ENCODE measurements around the gene PET117. TPM values are rescaled to one million over a fixed set of nuclear protein-coding genes. Genes with fewer than 3 reads are reported as not detected.
"Not testable (repeated sequence)": the region's sequence is repeated elsewhere in the genome, so short reads cannot be mapped to it uniquely, and the experiment has no call there.

The PET117 gene
- total and polyA plus RNA-seq, 2 donors (not counting 3 experiments of a cell fraction or from before 2014, with no cell fraction given) = 4.6 to 11.4 TPM

GRCh38 chr20:18108326-18108725, 29.3 kb upstream of the PET117 start:
- BruUV-seq (replicated peaks) = no TSS peak
- ChIA-PET CTCF (no interaction called here), POLR2A (no interaction called here)
- Histone ChIP-seq H3K27ac (ENCODE audit: insufficient read depth, low read depth, low read length) (no peak overlapping the region), H3K4me2 (ENCODE audit: insufficient read depth, low read length) (no peak overlapping the region), H2AFZ (ENCODE audit: low read depth, low read length) (no peak overlapping the region), H3K9ac (replicated peaks; ENCODE audit: extremely low read depth, insufficient read depth, low read length) (no peak overlapping the region), H3K9me1 (replicated peaks; ENCODE audit: control insufficient read depth, extremely low read depth, insufficient read depth, low read length) (no peaks in the 10 kb centered on the region), H4K20me1 (replicated peaks; ENCODE audit: control insufficient read depth, extremely low read depth, insufficient read depth, low read length) (no peaks in the 10 kb centered on the region), H3K4me3 (replicated peaks in 1 of 3; ENCODE audit: insufficient read depth in 1 of 3, low read depth in 1 of 3, low read length in 3 of 3) (no peak overlapping the region), H3K79me2 (ENCODE audit: control insufficient read depth, insufficient read depth, low read length) (no peaks in the 10 kb centered on the region), H3K36me3 (ENCODE audit: control insufficient read depth in 2 of 2, extremely low read depth in 1 of 2, insufficient read depth in 2 of 2, low read length in 2 of 2) (no peaks in the 10 kb centered on the region), H3K9me3 (replicated peaks; ENCODE audit: control insufficient read depth, insufficient read depth, low read length) (no peaks in the 10 kb centered on the region), H3K27me3 (ENCODE audit: control insufficient read depth in 2 of 2, insufficient read depth in 2 of 2, low read length in 2 of 2) (no peaks in the 10 kb centered on the region), H3K4me1 (ENCODE audit: control insufficient read depth, extremely low read depth, insufficient read depth, low read length) (no peaks in the 10 kb centered on the region)
- dilution Hi-C loops (cut with MboI; ENCODE audit: extremely low pct_ligation_motif_present, low sequenced_read_pairs) = no loop called here
- intact Hi-C loops (cut with micrococcal nuclease) = no loop called here
- DNase-seq (ENCODE audit: low read depth, low spot score) = no peak
- TF ChIP-seq POLR2AphosphoS5 (IDR thresholded peaks at IDR 0.05; ENCODE audit: insufficient read depth, low read depth, low read length) = no peak
- TF ChIP-seq EZH2 (IDR thresholded peaks at IDR 0.05; ENCODE audit: borderline replicate concordance, low read depth, low read length, severe bottlenecking) = no peak
- no peak for TF ChIP-seq JUN (IDR thresholded peaks at IDR 0.05; ENCODE audit: borderline replicate concordance, insufficient read depth, insufficient read length, low read depth)
- TF ChIP-seq MAX (IDR thresholded peaks at IDR 0.05; ENCODE audit: insufficient read depth, insufficient read length) = no peak
- no peak for TF ChIP-seq FOS (IDR thresholded peaks at IDR 0.05; ENCODE audit: borderline replicate concordance, insufficient read depth, low read length)
- TF ChIP-seq GATA2 (IDR thresholded peaks at IDR 0.05; ENCODE audit: insufficient read depth, insufficient read length, low read depth, low read length) = no peak
- TF ChIP-seq MYC (IDR thresholded peaks at IDR 0.05; ENCODE audit: low read depth, low read length) = no peak
- no peak for TF ChIP-seq POLR2A (IDR thresholded peaks at IDR 0.05; ENCODE audit: low read depth, low read length)
- no peak for TF ChIP-seq CTCF (IDR thresholded peaks at IDR 0.05; ENCODE audit: extremely low read depth in 1 of 2, insufficient read depth in 1 of 2, low read depth in 1 of 2, low read length in 2 of 2)
- no peak for FAIRE-seq

DNA sequence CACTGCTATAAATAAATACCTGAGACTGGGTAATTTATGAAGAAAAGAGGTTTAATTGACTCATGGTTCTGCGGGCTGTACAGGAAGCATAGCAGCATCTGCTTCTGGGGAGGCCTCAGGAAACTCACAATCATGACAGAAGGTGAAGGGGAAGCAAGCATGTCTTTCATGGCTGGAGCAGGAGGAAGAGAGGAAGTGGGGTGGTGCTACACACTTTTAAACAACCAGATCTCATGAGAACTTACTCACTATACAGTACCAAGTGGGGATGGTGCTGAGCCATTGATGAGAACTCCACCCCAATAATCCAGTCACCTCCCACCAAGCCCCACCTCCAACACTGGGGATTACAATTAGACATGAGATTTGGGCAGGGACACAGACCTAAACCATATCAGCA, 9.1 kb upstream of the PET117 start:
- intact Hi-C loops (cut with micrococcal nuclease); dilution Hi-C loops (cut with MboI; ENCODE audit: extremely low pct_ligation_motif_present, low sequenced_read_pairs); H3K9ac ChIP-seq (replicated peaks; ENCODE audit: extremely low read depth, insufficient read depth, low read length); H3K9me3 ChIP-seq (replicated peaks; ENCODE audit: control insufficient read depth, insufficient read depth, low read length); H3K4me1 ChIP-seq (ENCODE audit: control insufficient read depth, extremely low read depth, insufficient read depth, low read length); DNase-seq (ENCODE audit: low read depth, low spot score); H3K4me3 ChIP-seq (replicated peaks in 1 of 3; ENCODE audit: insufficient read depth in 1 of 3, low read depth in 1 of 3, low read length in 3 of 3); H2AFZ ChIP-seq (ENCODE audit: low read depth, low read length); POLR2A ChIA-PET; BruUV-seq (replicated peaks); H3K27ac ChIP-seq (ENCODE audit: insufficient read depth, low read depth, low read length); H4K20me1 ChIP-seq (replicated peaks; ENCODE audit: control insufficient read depth, extremely low read depth, insufficient read depth, low read length); CTCF ChIA-PET; H3K36me3 ChIP-seq (ENCODE audit: control insufficient read depth in 2 of 2, extremely low read depth in 1 of 2, insufficient read depth in 2 of 2, low read length in 2 of 2); H3K27me3 ChIP-seq (ENCODE audit: control insufficient read depth in 2 of 2, insufficient read depth in 2 of 2, low read length in 2 of 2); FAIRE-seq; H3K4me2 ChIP-seq (ENCODE audit: insufficient read depth, low read length); H3K79me2 ChIP-seq (ENCODE audit: control insufficient read depth, insufficient read depth, low read length); H3K9me1 ChIP-seq (replicated peaks; ENCODE audit: control insufficient read depth, extremely low read depth, insufficient read depth, low read length): not testable (repeated sequence)

All from endothelial cell of umbilical vein (primary cell).